DND-41 (cell line): Measurements from ENCODE around the gene AKAP13.

Experiments used
- CTCF ChIP-seq: IDR thresholded peaks from 2 replicates; pipeline ENCODE4 v1.5.1; 2012; ENCODE audit warnings: borderline replicate concordance, low read length, moderate library complexity, mild to moderate bottlenecking; ENCODE audit not compliant: poor library complexity, severe bottlenecking; ENCODE audit errors: extremely low read depth
- EZH2 ChIP-seq: IDR thresholded peaks from 3 replicates; pipeline ENCODE4 v1.6.1; 2012; ENCODE audit warnings: borderline replicate concordance, low read depth, mild to moderate bottlenecking, moderate library complexity, low read length, inconsistent platforms; ENCODE audit not compliant: severe bottlenecking

GRCh38 chr15:85463276-85463892, 83.0 kb downstream of the AKAP13 start:
- TF ChIP-seq EZH2 (no peak), CTCF (no peak)
